H1 (cell line): ENCODE data around the gene BGN. TPM values are rescaled to one million over a fixed set of nuclear protein-coding genes. Genes with fewer than 3 reads are reported as not detected.

Experiments
- CBX8 ChIP-seq: fragments of 300-800, 300-1000 bp; sonication (generic); IDR thresholded peaks from 2 replicates; pipeline ENCODE4 v1.7.1; 2016; ENCODE audit warnings: low read depth, low read length, borderline replicate concordance
- CHD2 ChIP-seq: IDR thresholded peaks from 2 replicates; pipeline ENCODE4 v1.6.1; 2012; ENCODE audit warnings: low read length, improper control_type of control experiment
- CTBP2 ChIP-seq: IDR thresholded peaks from 2 replicates; pipeline ENCODE4 v1.7.0; 2011; ENCODE audit warnings: borderline replicate concordance, mild to moderate bottlenecking, moderate library complexity, mixed read lengths, low read length; ENCODE audit not compliant: insufficient read depth, insufficient read length
- EP300 ChIP-seq, 2 experiments: IDR thresholded peaks; 1 replicate in 1 of 2; 2 replicates in 1 of 2; pipeline ENCODE4 v1.6.1; 2011 to 2012; ENCODE audit warnings: low read depth in 2 of 2, low read length in 2 of 2, mild to moderate bottlenecking in 2 of 2, borderline replicate concordance in 1 of 2, inconsistent platforms in 1 of 2, moderate library complexity in 1 of 2
- SIRT6 ChIP-seq: IDR thresholded peaks from one replicate; pipeline ENCODE4 v1.7.1; 2012; ENCODE audit warnings: low read length, inconsistent platforms
- polyA plus RNA-seq, 7 experiments: library from polyadenylated mRNA; depleted of rRNA in 3 of 7; stranded (reverse) in 5 of 7; unstranded in 2 of 7; fragments of >200 nt in 5 of 7; fragments of 200-250 nt in 2 of 7; gene quantifications; 1 replicate in 5 of 7; 2 replicates in 1 of 7; 4 replicates in 1 of 7; pipeline versions ENCODE4 v1.2.1 to v1.2.3, GENCODE V29; 2011 to 2013; ENCODE audit warnings: missing spikeins in 2 of 7, mixed read lengths in 2 of 7
- total RNA-seq: library from RNA; stranded (reverse); fragmentation: NEBNext Ultra II Directional; extraction: Animal tissue kit (Norgen Biotek cat#: 25700); gene quantifications from 2 replicates; pipeline ENCODE4 v1.2.1, GENCODE V29; 2021

Gene BGN
- total and polyA plus RNA-seq, 2 of the 8 experiments (the other 6 are each of a cell fraction or from before 2014, with no cell fraction given) = 1.8 to 2.4 TPM

- TF ChIP-seq SIRT6 = no peak
- no peak for TF ChIP-seq CBX8
- TF ChIP-seq CTBP2 = no peak
- TF ChIP-seq CHD2 = no peak
- no peak for TF ChIP-seq EP300 (IDR thresholded peaks at IDR 0.05; ENCODE audit: borderline replicate concordance in 1 of 2, low read depth in 2 of 2, low read length in 2 of 2)
Measured at GRCh38 chrX:153526042-153526441, 31.3 kb downstream of the BGN start (continued).
